GM12875 (cell line): ENCODE measurements around the gene TCF25.
"Not testable (repeated sequence)": the region's sequence is repeated elsewhere in the genome, so short reads cannot be mapped to it uniquely, and the experiment has no call there.

Experiments used
- H3K4me3 ChIP-seq: one replicate; pipeline ENCODE4 v1.5.1; 2011; ENCODE audit warnings: low read depth, low read length, control low read depth
- TF ChIP-seq, protein P1 (sequence below): IDR thresholded peaks from 2 replicates; pipeline ENCODE4 v1.5.1; 2011; ENCODE audit warnings: low read depth, mild to moderate bottlenecking, control low read depth, inconsistent platforms, low read length, moderate library complexity, borderline replicate concordance; ENCODE audit not compliant: insufficient read depth

TCF25 gene

DNA sequence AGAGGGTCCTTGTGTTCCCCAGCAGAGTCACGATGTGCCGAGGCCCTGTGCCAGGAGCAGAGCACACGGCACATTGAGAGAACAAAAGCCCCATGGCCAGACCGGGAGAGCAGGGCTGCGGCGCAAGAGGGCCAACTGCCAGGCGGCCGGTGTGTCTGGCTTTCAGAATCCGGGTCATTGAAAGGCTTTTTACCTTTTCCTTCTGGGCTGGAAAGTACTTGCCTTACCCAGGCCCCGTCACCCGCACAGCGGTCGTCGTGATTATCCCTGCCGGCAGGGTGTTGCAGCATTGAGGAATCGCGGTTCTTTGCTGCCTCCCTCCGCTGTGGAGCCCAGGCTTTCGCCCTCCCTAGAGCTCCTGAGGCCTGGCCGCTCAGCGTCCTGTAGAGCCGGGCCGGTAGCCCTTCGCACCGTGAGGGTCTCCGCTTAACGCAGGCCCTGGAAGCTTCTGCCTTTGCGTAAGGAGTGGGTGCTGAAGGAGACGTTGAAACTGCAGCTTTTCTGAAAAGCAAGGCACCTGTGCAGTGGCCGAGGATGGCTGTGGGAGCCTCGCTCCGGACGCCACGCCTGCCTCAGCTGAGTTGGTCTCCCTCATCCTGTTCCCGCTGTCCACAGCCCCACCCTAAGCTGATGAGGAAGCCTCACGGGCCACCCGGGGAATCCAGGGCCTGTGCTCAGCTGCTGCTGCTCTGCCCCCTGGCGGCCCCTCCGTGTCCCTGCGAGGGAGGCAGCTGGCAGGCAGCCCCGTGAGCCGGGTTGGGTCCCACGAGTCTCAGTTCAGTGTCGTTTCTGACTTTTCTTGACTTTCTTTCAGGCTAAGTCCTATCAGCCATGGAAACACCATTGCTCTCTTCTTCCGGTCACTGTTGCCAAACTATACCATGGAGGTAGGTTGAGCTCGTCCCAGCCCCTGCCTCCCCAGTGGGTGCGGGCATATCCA, 36.7 kb downstream of the TCF25 start:
- H3K4me3 ChIP-seq = no peak overlapping the region
- TF ChIP-seq, protein P1, sequence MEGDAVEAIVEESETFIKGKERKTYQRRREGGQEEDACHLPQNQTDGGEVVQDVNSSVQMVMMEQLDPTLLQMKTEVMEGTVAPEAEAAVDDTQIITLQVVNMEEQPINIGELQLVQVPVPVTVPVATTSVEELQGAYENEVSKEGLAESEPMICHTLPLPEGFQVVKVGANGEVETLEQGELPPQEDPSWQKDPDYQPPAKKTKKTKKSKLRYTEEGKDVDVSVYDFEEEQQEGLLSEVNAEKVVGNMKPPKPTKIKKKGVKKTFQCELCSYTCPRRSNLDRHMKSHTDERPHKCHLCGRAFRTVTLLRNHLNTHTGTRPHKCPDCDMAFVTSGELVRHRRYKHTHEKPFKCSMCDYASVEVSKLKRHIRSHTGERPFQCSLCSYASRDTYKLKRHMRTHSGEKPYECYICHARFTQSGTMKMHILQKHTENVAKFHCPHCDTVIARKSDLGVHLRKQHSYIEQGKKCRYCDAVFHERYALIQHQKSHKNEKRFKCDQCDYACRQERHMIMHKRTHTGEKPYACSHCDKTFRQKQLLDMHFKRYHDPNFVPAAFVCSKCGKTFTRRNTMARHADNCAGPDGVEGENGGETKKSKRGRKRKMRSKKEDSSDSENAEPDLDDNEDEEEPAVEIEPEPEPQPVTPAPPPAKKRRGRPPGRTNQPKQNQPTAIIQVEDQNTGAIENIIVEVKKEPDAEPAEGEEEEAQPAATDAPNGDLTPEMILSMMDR = peak; percentile 95

DNA sequence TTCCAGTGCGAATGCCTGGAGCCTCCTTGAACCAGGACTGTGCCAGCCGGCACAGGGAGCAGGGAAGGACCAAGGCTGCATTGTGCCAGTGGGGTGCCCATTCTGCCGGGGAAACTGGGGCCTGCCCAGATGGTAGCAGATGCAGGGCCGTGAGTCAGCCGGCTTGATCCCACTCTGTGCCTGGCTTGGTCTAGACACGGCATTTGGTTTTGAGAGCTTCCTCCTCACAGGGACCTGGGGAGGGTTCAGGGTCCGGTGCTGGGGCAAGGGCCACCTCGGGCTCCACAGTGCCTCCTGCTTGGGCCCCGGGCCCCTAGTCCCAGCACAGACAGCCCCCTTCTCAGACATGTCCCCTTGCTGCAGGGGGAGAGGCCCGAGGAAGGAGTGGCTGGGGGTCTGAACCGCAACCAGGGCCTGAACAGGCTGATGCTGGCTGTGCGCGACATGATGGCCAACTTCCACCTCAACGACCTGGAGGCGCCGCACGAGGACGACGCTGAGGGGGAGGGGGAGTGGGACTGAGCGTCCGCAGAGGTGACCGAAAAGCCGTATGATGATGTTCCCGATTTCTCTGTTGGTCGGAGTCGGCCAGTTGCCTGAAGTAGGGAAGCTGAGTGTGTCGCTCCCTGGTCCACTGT, 37.4 kb downstream of the TCF25 start:
- TF ChIP-seq, protein P1 = no peak
- no peak overlapping the region for H3K4me3 ChIP-seq

DNA sequence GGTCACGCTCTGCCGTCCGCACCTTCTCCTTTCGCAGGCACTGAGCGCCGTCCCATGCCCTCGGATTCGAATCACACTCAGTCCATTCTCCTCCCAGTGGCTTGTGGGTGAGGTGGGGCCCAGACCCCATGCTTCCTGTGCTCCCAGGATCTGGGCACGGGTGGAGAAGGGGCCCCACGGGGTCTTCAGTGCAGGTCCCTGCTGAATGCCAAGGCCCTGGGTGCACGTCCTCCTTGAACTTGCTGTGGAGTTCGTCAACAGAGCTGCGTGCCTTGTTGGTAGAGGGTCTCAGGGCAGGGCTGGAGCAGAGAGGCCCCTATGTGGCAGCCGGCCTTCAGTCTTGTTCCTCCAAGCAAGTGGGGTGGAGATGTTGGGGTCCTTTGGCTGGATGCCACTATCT, 38.0 kb downstream of the TCF25 start:
- H3K4me3 ChIP-seq = no peak overlapping the region
- TF ChIP-seq, protein P1 = no peak

DNA sequence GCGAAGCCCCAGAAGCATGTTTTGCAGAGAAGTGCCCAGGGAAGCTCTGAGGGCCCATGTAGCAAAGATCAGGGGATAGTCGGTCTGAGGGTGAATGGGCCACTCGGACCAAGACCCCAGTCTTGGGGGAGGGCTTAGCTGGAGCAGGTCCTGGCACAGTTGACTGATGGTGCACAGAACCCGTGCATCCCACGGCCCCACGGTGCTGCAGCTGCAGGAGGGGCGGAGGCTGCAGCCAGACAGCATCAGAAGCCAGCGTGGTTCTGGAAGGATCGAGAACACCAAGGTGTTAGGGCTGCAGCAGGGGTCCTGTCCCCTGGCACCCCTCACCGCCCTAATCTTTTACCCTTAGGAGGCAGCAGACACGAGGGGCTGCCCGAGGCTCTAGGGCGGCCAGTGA, 38.8 kb downstream of the TCF25 start:
- TF ChIP-seq, protein P1 = no peak
- H3K4me3 ChIP-seq = no peak overlapping the region

DNA sequence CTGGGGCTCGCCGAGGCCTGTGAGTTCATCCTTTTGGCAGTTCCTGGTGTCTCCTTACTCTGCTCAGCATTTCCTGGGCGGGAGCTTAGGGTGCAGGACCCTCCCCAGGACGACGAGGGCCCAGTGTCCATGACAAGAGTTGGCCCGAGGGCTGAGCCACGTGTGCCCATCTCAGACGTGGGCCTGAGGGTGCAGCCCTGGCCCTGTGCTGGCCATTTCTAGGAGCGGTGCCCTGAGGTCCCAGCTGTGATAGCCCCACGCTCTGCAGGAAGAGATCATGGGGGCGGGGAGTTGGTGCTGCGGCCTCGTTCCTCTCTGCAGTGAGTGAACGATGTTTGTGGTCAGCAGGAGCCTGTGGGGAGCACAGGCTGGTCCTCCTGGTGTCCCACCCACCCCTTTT, 39.2 kb downstream of the TCF25 start:
- TF ChIP-seq, protein P1 = no peak
- H3K4me3 ChIP-seq = no peak overlapping the region

DNA sequence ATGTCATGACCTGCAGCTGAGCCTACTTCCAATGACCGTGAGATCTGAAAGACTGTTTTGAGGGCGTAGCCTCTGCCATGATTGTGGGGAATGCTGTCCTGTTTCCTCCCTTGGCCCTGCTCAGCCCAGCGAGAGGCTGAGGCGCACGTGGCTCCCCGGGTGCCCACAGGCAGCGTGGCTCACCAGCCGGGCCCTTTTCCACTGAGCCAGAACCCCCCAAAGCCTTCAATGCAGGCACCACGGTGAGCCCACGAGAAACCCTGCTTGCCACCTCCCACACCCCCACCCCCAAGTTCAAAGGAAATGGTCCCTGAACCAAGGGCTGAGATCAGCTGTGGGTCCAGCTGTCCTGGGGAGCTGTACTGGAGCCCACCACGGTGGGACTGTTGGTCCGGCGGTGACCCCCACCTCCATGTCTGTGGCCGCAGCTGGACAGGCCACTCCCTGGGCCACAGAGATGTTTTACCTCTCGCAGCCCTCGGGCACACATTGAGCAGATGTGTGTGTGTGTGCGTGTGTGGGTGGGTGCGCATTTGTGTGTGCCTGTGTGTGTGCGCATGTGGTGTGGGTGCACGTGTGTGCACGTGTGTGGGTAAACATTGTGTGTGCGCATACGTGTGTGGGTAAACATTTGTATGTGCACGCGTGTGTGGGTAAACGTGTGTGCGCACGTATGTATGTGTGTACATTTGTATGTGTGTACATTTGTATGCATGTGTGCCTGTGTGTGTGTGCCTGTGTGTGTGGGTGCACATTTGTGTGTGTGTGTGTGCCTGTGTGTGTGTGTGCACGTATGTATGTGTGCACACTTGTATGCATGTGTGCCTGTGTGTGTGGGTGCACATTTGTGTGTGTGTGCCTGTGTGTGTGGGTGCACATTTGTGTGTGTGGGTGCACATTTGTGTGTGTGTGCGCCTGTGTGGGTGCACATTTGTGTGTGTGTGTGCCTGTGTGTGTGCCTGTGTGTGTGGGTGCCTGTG, 40.3 kb downstream of the TCF25 start:
- TF ChIP-seq, protein P1 = no peak
- no peak overlapping the region for H3K4me3 ChIP-seq

DNA sequence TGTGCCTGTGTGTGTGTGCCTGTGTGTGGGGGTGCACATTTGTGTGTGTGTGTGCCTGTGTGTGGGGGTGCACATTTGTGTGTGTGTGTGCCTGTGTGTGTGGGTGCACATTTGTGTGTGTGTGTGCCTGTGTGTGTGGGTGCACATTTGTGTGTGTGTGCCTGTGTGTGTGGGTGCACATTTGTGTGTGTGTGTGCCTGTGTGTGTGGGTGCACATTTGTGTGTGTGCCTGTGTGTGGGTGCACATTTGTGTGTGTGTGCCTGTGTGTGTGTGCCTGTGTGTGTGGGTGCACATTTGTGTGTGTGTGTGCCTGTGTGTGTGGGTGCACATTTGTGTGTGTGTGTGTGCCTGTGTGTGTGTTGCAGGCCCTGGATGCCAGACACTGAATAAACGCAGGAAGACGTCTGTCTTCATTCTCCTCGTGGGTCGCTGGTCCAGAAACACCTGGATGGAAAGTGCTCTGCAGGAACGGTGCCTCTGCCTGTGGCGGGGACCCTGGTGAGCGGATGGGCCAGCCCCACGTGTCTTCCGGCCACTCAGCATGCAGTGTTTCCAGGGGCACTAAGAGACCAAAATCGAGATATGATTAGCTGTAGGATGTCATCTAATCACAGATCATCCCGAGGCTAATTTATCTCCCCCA, 41.4 kb downstream of the TCF25 start:
- H3K4me3 ChIP-seq = not testable (repeated sequence)
